GM13977 (cell line): Measurements from ENCODE around the gene GSG1L2.

ENCODE experiments used
- DNase-seq: peaks from one replicate; pipeline ENCODE4 v3.0.0; 2012; ENCODE audit warnings: low spot score
- CTCF ChIP-seq: IDR thresholded peaks from 2 replicates; pipeline ENCODE4 v1.5.1; 2012; ENCODE audit warnings: mild to moderate bottlenecking, control low read depth; ENCODE audit not compliant: insufficient read depth; ENCODE audit errors: extremely low read depth, missing control alignments
- in situ Hi-C: fragments of 300-500 bp; cut with MboI; formaldehyde crosslinking; loops from one replicate; pipeline ENCODE4 v1.12.0; 2022; ENCODE audit warnings: low sequenced_read_pairs, low pct_unique_long_range_greater_than_20kb, mixed read lengths, inconsistent platforms; ENCODE audit not compliant: unreplicated experiment

Gene GSG1L2

GRCh38 chr17:9817086-9817485, 4.8 kb downstream of the GSG1L2 start:
- no peak for DNase-seq
- in situ Hi-C loops, result no loop called here
- no peak for TF ChIP-seq CTCF

GRCh38 chr17:9816472-9816871, 5.4 kb downstream of the GSG1L2 start:
- in situ Hi-C loops, result no loop called here
- no peak for TF ChIP-seq CTCF

GRCh38 chr17:9814337-9814945, 7.4 kb downstream of the GSG1L2 start:
- DNase-seq, result no peak
- in situ Hi-C loops, result no loop called here
- TF ChIP-seq CTCF, result no peak

More at GRCh38 chr17:9816472-9816871, 5.4 kb downstream of the GSG1L2 start:
- DNase-seq, result no peak

GRCh38 chr17:9813166-9813565, 8.7 kb downstream of the GSG1L2 start:
- in situ Hi-C loops, result no loop called here
- no peak for DNase-seq
- no peak for TF ChIP-seq CTCF

GRCh38 chr17:9811537-9811936, 10.3 kb downstream of the GSG1L2 start:
- DNase-seq, result no peak
- in situ Hi-C loops, result no loop called here
- TF ChIP-seq CTCF, result no peak

- in situ Hi-C loops, result no loop called here
- DNase-seq, result no peak
- TF ChIP-seq CTCF, result no peak
Measured at GRCh38 chr17:9811086-9811485, 10.8 kb downstream of the GSG1L2 start.
